Left renal pelvis (tissue), 4 donors: ENCODE data around the gene OR1E2. TPM values are rescaled to one million over a fixed set of nuclear protein-coding genes. Genes with fewer than 3 reads are reported as not detected.
A peak's percentile ranks its signal among the peaks of the same experiment; 100 is the strongest.
"Not testable (repeated sequence)": the region's sequence is repeated elsewhere in the genome, so short reads cannot be mapped to it uniquely, and the experiment has no call there.

Experiments used
- DNase-seq, 4 donors: peaks; one replicate each; pipeline ENCODE4 v3.0.0-alpha.2; 2013; ENCODE audit warnings: low read depth in 4 of 4, low spot score in 3 of 4
- polyA plus RNA-seq, 4 donors: library from polyadenylated mRNA; unstranded; fragments of 120-200 nt; gene quantifications; one replicate each; pipeline ENCODE4 v1.2.1, GENCODE V29; 2013; ENCODE audit not compliant: insufficient read length in 4 of 4

The OR1E2 gene, protein sequence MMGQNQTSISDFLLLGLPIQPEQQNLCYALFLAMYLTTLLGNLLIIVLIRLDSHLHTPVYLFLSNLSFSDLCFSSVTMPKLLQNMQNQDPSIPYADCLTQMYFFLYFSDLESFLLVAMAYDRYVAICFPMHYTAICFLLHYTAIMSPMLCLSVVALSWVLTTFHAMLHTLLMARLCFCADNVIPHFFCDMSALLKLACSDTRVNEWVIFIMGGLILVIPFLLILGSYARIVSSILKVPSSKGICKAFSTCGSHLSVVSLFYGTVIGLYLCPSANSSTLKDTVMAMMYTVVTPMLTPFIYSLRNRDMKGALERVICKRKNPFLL
- not detected for polyA plus RNA-seq

DNA sequence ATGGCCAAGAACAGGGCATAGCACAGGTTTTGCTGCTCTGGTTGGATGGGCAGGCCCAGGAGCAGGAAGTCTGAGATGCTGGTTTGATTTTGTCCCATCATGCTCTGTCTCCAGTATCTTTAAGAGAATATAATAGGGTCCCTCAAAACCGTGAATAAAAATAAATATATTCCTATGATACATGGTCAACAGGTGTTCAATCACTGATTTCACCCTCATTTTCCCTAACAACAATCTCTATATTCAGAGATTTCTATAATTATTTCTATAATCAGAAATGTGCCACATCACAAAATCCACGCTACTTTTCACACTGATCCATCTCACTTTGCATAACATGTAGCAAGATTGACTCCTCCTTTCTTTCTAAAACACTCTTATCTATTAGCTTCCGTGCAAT lies at the start of gene OR1E2:
OR1E2 (minus strand) TSS at position 101 of the 400 bp plus-strand sequence; CDS start at position 101, 0 bp downstream.
- DNase-seq: no peak

DNA sequence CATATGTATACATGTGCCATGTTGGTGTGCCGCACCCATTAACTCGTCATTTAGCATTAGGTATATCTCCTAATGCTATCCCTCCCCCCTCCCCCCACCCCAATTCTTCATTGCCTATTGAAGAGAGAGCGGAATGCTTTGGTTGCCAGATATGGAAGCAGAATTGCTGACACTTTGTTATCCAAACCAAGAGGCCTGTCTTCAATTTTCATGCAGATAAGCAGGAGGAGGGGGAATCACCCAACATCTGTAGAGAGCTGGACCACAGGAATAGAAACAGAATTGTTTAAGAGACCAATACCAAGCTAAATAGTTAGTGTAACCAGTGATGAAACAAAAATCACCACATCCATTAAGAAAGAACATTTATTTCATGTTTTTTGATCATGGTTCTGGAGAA lies 49.2 kb upstream of the OR1E2 start:
- DNase-seq: no peak

DNA sequence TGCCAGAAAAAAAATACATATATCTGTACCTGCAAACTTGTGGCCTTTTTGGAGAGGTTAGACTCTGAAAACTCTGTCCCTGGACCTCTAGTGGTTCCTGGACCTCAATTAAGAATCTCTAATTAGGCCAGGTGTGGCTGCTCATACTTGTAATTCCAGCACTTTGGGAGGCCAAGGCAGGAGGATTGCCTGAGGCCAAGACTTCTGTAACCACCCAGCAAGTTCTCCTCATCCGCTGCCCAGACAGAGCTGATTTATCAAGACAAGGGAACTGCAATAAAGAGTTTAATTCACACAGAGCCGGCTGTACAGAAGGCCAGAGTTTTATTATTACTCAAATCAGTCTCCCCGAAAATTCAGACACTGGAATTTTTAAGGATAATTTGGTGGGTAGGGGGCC lies 46.3 kb upstream of the OR1E2 start:
- DNase-seq: no peak

DNA sequence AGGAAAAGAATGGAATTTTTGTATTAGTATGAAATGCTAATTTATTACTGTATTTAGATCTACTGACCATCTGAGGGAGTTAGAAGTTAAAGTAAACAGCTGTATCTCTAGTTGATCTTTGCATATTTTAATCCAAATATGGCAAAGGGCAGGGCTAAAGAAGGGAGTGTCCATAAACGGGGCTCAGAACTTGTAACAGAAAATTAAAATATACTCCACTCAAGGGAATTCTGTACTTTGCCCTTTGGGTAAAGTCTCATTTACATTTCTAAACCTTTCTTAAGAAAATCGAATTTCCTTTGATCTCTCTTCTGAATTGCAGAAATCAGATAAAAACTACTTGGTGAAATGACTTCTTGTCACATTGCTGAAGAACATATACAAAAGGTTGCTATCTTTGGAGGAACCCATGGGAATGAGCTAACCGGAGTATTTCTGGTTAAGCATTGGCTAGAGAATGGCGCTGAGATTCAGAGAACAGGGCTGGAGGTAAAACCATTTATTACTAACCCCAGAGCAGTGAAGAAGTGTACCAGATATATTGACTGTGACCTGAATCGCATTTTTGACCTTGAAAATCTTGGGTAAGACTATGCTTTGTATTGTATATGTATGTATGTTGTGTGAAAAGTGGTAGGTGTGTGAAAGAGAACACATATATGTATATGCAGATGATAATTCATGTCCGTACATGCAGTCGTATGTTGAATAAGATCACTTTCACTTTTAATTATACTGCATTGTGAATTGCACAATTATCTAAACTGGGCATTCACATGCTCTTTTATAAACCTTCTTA lies 42.4 kb upstream of the OR1E2 start, which contains the start of gene ASPA:
ASPA (plus strand) TSS at position 186 of the 799 bp plus-strand sequence; CDS start at position 349, 163 bp downstream.
- DNase-seq: peak in 1 of 4 donors; percentile 24

DNA sequence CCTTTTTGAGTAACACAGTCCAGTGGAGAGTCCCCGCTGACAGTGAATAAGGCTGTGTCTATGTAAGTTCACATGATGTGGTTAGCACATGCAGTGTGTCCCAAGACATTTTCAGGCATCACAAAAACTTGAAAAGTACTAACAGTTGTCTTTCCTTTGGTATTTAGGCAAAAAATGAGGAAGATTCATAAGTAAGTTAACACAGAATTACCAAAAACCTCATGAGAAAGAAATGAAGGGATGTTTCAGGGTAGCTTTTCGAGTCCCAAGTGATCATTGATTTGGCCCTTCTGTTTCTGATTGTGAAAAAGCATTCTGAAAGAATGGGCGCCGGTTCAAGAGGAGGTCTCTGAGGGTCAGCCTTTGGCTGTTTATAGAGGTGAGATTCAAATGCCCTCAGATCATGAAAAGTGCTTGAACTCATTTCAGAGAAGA lies 41.6 kb upstream of the OR1E2 start:
- no peak for DNase-seq

DNA sequence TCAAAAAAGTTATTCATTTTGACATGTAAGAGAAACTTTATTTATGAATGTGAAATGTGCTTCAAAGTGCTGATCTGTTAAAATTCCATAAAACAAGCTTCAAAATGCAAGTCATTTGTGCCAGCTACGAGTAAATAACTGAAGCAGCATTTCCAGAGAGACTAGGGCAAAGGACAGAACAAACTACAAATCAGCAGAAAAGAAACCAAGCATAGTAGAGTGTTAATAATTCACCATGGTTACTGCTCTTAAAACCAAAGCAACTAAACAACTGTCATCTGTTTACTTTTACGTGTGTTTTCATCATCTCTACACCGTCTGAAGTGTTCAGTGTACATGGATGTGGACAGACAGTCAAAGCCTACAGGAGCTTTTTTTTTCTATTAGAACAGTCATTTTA lies 40.6 kb upstream of the OR1E2 start:
- peak in 2 of 4 donors; percentile 27 to 43 for DNase-seq

DNA sequence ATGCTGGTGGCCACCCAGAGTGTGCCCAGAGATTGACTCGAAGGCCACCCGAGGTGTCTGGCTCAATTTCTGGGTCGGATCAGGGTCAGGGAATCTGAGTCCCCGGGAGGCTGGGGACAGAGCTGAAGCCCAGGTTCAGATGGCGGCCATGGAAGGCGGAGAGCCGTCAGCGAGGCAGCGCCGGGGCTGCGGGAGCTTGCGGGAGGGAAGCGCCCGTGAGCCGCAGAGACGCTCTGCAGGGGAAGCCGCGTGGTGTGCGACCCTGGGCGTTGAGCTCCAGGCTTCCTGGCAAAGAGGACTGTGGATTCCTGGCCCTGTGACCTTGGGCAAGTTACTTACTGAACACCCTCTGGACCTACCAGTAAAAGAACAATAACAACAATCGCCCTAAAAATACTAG lies 38.5 kb upstream of the OR1E2 start:
- no peak for DNase-seq

DNA sequence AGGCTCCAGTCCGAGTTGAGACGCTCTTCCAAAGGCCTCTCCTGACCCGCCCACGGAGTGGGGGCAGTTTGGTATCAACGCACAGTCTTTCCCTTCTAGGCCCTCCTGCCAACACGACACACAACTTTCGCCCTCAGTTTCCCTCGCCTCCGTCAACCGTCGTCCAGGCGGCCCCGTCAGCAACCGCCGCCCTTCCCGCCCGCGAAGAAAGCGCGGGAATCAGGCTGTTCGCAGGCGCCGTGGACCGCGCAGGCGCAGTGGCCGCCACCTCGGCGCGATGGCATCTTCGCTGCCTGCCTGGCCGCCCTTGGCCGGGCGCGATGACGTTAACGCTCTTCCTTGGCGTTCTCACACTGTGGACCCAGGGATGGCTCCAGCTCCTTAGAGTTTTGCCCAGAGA lies 38.0 kb upstream of the OR1E2 start, which contains the start of gene SPATA22:
SPATA22 (minus strand) TSS at position 221 of the 400 bp plus-strand sequence. CDS start 2,494 bp downstream, outside the sequence.
- DNase-seq: no peak

DNA sequence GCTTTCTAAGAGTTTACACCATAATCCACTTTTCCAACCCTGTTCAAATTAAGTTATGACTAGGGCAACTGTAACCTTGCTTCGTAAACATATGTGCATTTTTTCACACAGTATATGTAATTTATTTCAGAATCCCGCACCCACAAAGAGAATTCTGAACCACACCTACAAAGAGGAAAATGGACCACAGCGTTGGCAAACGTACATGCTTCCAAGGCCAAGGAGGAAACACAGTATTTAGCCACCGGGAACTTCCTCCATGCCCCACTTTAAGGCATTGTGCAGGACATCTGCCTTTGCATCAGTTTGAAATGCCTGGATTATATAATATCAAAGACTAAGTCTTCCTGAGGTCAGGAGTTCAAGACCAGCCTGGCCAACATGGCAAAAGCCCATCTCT lies 35.9 kb upstream of the OR1E2 start:
- no peak for DNase-seq

DNA sequence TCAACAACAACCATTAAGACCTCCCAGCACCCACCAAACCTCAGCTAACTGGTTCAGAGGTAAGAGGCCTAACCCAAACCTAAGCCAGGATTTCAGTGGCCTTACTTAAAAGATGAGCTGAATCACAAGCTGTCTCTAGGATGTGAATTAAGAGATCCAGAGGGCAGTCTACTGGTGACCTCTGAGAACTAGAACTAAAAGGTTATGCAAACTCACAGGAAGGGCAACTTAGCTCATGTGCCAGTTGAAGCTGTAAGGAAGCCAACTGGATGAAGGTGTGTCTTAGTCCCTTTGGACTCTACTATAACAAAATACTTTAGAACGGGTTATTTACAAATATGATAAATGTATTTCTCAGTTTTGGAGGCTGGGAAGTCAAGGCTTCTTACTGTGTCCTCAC lies 32.7 kb upstream of the OR1E2 start:
- not testable (repeated sequence) for DNase-seq

DNA sequence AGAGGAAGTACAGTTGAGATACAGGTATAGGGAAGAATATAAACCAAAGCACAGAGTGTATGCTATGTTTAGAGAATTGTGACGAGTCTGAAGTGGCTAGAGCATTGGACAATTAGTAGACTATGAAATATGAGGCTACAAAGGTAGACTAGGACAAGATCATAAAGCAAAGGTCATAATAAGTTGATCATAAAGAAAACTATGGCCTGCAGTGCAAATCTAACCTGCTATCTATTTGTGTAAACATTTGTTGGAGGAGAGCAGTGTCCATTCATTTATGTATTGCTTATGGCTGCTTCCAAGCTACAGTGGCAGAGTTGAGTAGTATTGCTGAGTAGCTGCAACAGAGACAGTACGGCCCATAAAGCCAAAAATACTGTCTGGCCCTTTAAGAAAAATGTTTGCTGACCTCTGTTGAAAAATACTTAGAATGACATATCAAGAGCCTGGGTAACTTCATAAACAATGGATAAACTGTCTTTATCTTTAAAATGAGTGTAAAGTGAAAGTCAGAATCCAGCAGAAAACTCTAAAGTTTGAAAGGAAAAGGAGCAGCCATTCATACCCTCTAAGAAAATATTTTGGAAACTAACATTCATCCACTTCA lies 14.5 kb upstream of the OR1E2 start:
- no peak for DNase-seq

DNA sequence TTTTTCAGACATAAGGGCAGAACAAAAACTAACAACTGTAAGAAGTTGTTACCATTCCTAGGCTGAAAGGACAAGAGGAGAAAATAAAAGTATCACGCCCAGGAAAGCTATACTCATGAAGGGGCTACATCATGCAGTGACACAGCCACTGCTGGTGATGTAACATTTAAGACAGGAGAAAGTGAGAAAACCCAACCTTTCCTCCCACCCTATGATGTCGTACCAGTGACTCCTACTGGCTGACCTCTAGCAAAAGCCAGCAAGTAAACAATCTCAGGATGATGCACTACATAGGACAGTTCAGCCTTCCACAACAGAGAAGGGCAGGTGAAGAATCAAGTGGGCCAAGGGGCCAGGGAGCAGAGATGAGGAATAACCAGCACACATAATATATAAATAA lies 14.0 kb upstream of the OR1E2 start:
- DNase-seq: no peak

DNA sequence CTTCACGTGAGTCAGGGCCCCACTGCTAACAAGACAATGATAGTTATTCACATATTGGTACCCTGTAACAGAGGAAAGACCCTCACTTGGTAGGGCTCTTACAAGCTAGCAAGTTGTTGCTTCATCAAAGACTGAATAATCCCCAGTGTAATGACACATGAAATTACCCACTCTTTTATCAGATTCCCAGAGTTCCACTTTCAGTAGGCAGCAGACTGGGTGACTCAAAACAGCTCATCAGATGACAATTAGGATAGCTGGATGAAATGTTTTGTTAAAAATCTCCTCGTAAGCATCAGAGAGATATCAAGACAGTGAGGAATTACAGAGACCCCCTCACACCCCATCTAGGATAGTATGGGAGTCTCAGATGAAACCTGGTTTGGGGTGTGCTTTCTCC lies 6.8 kb upstream of the OR1E2 start:
- no peak for DNase-seq

DNA sequence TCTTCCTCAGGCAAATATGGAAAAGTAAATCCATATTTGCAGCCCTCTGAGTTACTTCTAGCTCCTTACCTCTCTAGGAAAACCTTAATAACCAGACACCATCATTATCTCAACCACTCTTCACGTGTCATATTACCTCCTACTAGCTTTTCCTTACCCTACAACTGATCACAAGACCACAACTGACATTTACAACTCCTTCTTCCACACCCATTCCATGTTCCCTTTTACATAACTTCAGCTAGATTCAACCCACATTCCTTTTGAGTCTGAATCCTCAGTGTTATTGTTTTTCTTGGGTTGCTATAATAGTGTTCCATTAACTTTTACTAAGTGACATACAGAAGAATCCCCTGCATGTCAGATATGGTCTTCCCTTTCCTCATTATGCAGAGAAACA lies 4.7 kb upstream of the OR1E2 start:
- DNase-seq: no peak

DNA sequence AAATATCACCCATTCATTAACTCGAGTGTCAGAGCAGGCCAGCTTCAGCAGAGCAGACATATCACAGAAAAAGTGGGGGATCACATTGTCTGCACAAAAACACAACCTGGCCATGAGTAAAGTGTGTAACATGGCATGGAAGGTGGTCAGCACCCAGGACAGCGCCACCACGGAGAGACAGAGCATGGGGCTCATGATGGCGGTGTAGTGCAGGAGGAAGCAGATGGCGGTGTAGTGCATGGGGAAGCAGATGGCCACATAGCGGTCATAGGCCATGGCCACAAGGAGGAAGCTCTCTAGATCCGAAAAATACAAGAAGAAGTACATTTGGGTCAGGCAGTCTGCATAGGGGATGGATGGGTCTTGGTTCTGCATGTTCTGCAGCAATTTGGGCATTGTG lies 426 bp downstream of the OR1E2 start:
- not testable (repeated sequence) for DNase-seq

DNA sequence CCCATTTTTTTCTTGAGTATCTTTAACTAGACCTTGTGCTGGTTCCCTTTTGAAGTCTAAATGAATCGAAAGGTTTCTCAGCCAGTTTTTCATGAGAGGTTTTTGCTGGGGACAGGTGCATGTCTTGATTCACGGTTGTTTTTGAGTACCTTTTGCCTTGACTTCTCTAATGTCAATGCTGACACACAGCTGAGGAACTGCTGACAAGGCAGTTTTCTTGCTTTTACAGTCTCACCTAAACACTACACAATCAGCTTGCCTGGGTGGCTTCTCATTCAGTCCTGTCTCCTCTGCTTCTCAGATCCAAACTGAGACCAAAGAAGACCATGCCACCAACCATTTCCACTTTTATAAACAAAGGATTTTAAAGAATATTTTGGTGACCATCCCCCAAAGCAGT lies 15.4 kb downstream of the OR1E2 start:
- no peak for DNase-seq

DNA sequence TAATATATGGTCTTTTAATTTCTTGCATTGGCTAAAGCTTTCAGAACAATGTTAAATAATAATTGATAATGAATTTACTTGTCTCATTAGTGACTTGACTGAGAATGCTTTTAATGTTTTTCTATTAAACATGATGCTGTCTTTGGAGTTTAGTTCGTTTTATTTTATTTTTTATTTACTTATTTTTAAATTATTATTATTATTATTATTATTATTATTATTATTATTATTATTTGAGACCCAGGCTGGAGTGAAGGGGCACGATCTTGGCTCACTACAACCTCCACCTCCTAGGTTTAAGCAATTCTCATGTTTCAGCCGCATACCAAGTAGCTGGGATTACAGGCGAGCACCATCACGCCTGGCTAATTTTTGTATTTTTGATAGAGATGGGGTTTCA lies 18.0 kb downstream of the OR1E2 start:
- DNase-seq: no peak

DNA sequence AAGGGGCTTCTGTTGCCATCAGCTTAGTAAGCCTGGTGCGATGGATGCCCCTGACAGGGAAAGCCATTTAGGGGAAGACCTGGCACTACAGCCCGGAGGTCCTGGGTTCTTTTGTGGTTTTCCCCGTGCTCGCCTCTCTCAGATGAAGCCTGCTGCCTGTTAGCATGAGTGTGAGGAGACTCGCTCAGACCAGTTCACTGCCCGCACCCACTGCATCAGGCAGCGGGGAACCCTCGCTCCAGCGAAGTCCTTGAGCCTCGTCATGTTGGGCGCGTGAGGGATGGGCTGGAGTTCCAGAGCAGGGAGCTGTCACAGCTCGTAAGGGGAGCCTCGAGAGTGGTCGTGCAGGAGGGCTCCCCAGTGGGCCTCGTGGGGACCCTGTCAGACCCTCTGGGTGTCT lies 21.4 kb downstream of the OR1E2 start:
- not testable (repeated sequence) for DNase-seq

DNA sequence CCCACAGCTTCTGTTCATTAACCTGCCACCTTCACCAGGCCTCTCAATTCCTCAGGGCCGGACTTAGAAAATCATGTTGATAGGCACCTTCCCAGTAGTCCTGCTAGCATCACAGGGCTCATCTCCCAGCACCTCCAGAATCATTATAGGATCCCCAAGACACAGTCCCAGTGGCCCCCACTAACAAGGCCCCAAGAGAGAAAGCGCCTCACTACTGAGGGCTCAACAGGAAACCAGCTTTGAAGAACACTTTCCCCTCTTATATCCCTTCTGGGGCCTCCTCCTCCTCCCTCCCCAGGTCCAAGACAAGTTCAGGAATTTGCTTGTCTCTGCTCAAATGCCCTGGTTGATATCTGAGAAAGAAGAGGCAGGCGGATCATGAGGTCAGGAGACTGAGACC lies 22.6 kb downstream of the OR1E2 start, which contains the start of gene OR3A3:
OR3A3 (plus strand) TSS at position 301 of the 400 bp plus-strand sequence.
- DNase-seq: no peak

DNA sequence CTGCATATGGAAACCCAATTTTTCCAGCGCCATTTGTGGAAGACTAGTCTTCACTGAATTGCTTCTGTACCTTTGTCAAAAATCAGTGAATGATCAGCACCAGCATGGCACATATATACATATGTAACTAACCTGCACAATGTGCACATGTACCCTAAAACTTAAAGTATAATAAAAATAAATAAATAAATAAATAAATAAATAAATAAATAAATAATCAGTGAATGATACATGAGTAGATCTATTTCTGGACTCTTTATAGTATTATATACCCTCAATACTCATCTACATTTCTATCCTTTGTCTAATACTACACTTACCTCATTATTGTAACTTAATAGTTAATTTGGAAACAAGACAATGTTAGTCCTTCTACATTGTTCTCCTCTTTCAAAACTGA lies 29.8 kb downstream of the OR1E2 start:
- not testable (repeated sequence) for DNase-seq

DNA sequence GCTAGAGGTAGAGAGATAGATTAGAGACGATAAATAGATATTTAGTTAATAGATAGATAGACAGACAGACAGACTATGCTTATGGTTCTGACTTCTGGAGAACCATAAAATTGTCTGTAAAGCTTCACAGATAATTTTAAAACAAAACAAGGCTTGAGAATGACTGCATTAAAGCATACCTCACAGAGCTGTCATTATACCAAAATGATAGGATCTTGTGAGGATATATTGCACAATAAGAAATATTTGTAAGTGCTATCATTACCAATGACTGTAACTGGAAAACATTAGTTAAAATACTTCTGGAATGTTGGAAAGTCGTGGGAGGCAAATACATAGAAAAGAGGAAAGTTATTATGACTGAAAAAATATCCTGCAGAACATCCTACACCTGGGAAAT lies 31.9 kb downstream of the OR1E2 start:
- no peak for DNase-seq
